LNCaP clone FGC (cell line): ENCODE data around the gene AVPR2.

Source experiments
- DNase-seq: peaks from one replicate; pipeline ENCODE4 v3.0.0-alpha.2; 2011; ENCODE audit warnings: low read depth
- H3K4me3 ChIP-seq: 2 replicates; pipeline ENCODE4 v1.5.1; 2011; ENCODE audit warnings: mild to moderate bottlenecking, low read depth, low read length, control low read depth
- TF ChIP-seq, protein P1 (sequence below): IDR thresholded peaks from 2 replicates; pipeline ENCODE4 v1.5.1; 2012; ENCODE audit warnings: mild to moderate bottlenecking; ENCODE audit not compliant: control insufficient read depth, insufficient read depth; ENCODE audit errors: extremely low read depth

The AVPR2 gene

GRCh38 chrX:153922932-153923857, 18.7 kb downstream of the AVPR2 start:
- TF ChIP-seq, protein P1, sequence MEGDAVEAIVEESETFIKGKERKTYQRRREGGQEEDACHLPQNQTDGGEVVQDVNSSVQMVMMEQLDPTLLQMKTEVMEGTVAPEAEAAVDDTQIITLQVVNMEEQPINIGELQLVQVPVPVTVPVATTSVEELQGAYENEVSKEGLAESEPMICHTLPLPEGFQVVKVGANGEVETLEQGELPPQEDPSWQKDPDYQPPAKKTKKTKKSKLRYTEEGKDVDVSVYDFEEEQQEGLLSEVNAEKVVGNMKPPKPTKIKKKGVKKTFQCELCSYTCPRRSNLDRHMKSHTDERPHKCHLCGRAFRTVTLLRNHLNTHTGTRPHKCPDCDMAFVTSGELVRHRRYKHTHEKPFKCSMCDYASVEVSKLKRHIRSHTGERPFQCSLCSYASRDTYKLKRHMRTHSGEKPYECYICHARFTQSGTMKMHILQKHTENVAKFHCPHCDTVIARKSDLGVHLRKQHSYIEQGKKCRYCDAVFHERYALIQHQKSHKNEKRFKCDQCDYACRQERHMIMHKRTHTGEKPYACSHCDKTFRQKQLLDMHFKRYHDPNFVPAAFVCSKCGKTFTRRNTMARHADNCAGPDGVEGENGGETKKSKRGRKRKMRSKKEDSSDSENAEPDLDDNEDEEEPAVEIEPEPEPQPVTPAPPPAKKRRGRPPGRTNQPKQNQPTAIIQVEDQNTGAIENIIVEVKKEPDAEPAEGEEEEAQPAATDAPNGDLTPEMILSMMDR, result peak; percentile 61
- H3K4me3 ChIP-seq, result no peak overlapping the region

GRCh38 chrX:153924149-153924861, 19.8 kb downstream of the AVPR2 start:
- DNase-seq, result no peak
- TF ChIP-seq, protein P1, result 0 out of 2 replicates have a peak, but pooled peaks have one; percentile 15
- no peak overlapping the region for H3K4me3 ChIP-seq

More at GRCh38 chrX:153922932-153923857, 18.7 kb downstream of the AVPR2 start:
- no peak for DNase-seq

GRCh38 chrX:153925387-153925738, 20.9 kb downstream of the AVPR2 start:
- H3K4me3 ChIP-seq, result no peak overlapping the region
- DNase-seq, result no peak
- TF ChIP-seq, protein P1, result no peak

DNA sequence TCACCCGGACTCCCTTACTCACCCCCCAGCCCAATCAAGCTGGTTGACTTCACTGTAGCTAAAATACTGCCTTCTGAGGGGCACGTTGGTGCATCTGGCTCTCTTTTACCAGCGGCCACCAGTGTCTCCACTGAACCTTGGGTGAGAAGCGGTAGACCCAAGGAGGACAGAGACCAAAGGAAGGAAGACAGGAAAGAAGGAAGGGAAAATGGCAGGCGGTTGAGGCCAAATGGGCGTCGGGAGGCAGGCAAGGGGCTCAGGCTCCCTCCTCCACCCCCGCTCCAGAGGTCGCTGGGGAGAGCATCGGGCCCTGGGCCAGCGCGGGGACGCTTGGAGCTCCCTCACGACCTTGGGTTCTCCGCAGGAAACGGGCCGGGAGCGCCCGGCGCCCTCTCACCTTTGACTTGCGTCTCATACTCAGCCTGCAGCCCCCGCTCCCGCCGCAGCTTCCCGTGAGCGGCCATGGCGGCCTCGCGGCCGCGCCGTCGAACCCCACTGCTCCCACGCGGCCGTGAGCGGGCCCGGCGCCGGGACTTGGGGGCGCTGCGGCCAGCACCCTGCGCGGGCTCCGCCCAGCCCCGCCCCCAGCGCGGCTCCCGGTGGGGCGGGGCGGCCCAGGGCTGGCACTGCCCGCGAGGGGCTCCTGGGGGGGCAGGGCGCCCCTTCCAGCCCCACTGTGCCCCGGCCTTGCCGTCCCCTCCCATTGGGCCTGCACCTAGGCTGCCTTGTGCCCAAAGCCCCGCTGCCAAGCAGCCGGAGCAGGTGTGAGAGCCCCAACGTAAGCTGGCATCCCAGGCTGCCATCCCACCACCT, 21.5 kb downstream of the AVPR2 start, which contains the start of gene ARHGAP4:
Gene ARHGAP4 (minus strand): TSS at position 526 of the 813 bp plus-strand sequence. CDS start 62 bp downstream, at position 464.
- TF ChIP-seq, protein P1, result no peak
- no peak within 1 kb of the TSS; the same call in 1 of the 2 replicates for H3K4me3 ChIP-seq
- DNase-seq, result no peak

GRCh38 chrX:153926552-153926857, 22.0 kb downstream of the AVPR2 start:
- no peak overlapping the region for H3K4me3 ChIP-seq
- no peak for DNase-seq
- TF ChIP-seq, protein P1, result no peak

DNA sequence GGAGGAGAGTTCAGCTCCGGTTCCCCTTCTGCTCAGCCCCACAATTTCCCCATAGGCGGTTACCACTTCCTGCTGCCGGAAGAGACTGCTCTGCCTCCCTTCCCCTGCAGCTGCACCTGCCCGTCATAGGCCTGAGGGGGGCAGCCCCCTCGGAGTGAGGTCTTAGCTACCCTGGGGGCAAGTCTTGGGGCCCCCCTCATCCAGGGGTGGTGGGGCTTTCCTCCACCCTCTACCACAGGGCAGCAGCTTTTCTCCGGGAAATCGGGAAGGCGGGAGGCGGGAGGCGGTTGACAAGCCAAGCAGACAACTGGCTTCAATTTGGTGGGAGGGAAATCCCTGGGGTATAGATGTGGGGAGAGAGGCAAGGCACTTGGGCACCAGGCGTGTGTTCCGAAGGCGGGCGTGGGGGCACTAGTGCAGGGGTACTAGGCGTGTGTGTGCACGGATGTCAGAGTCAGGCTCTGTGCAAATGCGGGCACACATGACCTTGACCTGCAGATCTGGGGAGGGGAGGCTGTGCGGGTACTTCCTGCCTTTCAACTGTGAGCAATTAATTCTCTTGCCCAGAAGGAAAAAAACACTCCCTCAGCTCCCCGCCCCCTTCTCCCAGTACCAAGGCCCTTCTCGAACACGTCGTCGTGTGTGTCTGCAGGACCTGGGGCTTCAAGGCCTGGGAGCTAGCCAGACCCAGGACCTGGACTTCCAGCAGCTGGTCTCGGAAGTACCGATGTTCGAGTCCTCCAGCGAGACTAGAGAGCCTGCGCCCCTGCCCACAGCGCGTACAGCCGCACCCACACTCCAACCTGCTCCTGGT, 22.6 kb downstream of the AVPR2 start:
- H3K4me3 ChIP-seq, result peak overlapping the region; percentile 64
- DNase-seq, result no peak
- TF ChIP-seq, protein P1, result no peak
